DOHH2 (cell line): ENCODE results near the gene FGFR1OP2.

Experiments used
- EZH2phosphoT487 ChIP-seq: fragments of 200-600 bp; sonication (generic); IDR thresholded peaks from 2 replicates; pipeline ENCODE4 v1.6.1; 2017; ENCODE audit warnings: borderline replicate concordance, mild to moderate bottlenecking, antibody characterized with exemption, low read length, moderate library complexity, mixed read lengths
- TF ChIP-seq, protein P1 (sequence below): fragments of 200-600 bp; sonication (generic); IDR thresholded peaks from one replicate; pipeline ENCODE4 v1.5.1; 2014; ENCODE audit warnings: antibody characterized with exemption, mild to moderate bottlenecking, low read depth, low read length; ENCODE audit not compliant: poor library complexity, severe bottlenecking

DNA sequence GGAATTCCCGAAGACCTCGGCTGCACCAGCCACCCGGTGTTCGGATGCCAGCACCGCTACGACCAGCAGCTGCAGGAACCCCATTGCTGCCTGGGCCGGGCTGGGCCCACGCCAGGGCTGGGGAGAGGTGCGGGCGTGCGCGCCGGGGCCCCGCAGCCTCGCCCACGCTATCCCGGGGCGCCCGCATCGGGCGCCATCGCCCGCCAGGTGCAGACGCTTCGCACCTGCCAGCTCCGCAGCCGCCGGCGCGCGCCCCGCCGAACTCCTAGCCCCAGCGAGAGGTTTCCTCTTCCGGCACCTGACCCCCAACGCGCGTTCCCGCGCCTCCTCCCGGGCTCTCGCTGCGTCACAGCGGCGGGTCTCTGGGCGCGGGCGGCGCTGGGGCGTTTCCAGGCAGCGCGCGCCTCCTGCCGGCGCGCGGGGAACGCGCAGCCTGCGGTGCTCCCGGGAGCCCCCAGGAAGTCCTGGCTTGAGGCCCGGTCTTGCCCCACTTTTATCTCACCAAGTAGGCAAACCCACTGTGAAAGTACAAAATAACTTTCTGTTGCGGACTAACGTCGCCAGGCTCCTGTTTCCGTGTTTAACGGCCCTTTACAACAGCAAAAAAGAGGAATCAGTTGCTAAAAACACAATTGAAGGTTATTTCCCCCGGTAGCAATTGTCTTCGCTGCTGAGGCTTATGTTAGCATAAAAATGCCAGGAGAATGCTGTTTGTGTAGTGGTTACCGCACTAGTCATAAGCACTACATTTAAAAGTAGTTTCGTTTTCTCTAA, 76.0 kb downstream of the FGFR1OP2 start, which contains the start of gene TM7SF3:
- TF ChIP-seq, protein P1, sequence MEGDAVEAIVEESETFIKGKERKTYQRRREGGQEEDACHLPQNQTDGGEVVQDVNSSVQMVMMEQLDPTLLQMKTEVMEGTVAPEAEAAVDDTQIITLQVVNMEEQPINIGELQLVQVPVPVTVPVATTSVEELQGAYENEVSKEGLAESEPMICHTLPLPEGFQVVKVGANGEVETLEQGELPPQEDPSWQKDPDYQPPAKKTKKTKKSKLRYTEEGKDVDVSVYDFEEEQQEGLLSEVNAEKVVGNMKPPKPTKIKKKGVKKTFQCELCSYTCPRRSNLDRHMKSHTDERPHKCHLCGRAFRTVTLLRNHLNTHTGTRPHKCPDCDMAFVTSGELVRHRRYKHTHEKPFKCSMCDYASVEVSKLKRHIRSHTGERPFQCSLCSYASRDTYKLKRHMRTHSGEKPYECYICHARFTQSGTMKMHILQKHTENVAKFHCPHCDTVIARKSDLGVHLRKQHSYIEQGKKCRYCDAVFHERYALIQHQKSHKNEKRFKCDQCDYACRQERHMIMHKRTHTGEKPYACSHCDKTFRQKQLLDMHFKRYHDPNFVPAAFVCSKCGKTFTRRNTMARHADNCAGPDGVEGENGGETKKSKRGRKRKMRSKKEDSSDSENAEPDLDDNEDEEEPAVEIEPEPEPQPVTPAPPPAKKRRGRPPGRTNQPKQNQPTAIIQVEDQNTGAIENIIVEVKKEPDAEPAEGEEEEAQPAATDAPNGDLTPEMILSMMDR = peak; percentile 94
- TF ChIP-seq EZH2phosphoT487 = no peak
